CD14-positive monocyte (primary cell): ENCODE data around the gene MAPK8IP2. TPM values are rescaled to one million over a fixed set of nuclear protein-coding genes. Genes with fewer than 3 reads are reported as not detected.
A peak's percentile ranks its signal among the peaks of the same experiment; 100 is the strongest.
"Not testable (repeated sequence)": the region's sequence is repeated elsewhere in the genome, so short reads cannot be mapped to it uniquely, and the experiment has no call there.

Experiments
- DNase-seq, 3 donors: peaks; one replicate each; pipeline ENCODE4 v3.0.0-alpha.2; 2011 to 2022
- H2AFZ ChIP-seq: 2 replicates; pipeline ENCODE4 v1.6.0; 2012; ENCODE audit warnings: mild to moderate bottlenecking, low read depth, low read length, inconsistent platforms; ENCODE audit not compliant: insufficient read depth, poor library complexity, severe bottlenecking
- H3K27ac ChIP-seq, 2 donors: 1 replicate in 1 of 2; 2 replicates in 1 of 2; pipeline ENCODE4 v1.5.1; 2012 to 2013; ENCODE audit warnings: low read length in 2 of 2, control low read depth in 1 of 2, inconsistent platforms in 1 of 2, low read depth in 1 of 2, mild to moderate bottlenecking in 1 of 2
- H3K27me3 ChIP-seq, 2 donors: one replicate each; pipeline versions ENCODE4 v1.6.0 to v1.6.1; 2011 to 2013; ENCODE audit warnings: low read length in 2 of 2; ENCODE audit not compliant: control insufficient read depth in 2 of 2, insufficient read depth in 2 of 2
- H3K36me3 ChIP-seq, 2 donors: replicated peaks in 1 of 2; 1 replicate in 1 of 2; 2 replicates in 1 of 2; pipeline versions ENCODE4 v1.5.1 to v1.6.1; 2012 to 2013; ENCODE audit warnings: low read length in 2 of 2, control low read depth in 1 of 2, inconsistent platforms in 1 of 2, mild to moderate bottlenecking in 1 of 2; ENCODE audit not compliant: insufficient read depth in 2 of 2, control insufficient read depth in 1 of 2
- H3K4me1 ChIP-seq, 2 donors: 1 replicate in 1 of 2; 2 replicates in 1 of 2; pipeline versions ENCODE4 v1.5.1 to v1.6.1; 2012 to 2013; ENCODE audit warnings: low read length in 2 of 2, control low read depth in 1 of 2, inconsistent platforms in 1 of 2, mild to moderate bottlenecking in 1 of 2, moderate library complexity in 1 of 2; ENCODE audit not compliant: insufficient read depth in 2 of 2, control insufficient read depth in 1 of 2
- H3K4me2 ChIP-seq: replicated peaks from 2 replicates; pipeline ENCODE3; 2012; ENCODE audit warnings: low read length, moderate library complexity, mild to moderate bottlenecking; ENCODE audit not compliant: poor library complexity, severe bottlenecking; ENCODE audit errors: extremely low read depth
- H3K4me3 ChIP-seq, 3 experiments: fragments of 200-600 bp in 1 of 3; sonication (generic) in 1 of 3; replicated peaks in 1 of 3; 1 replicate in 2 of 3; 2 replicates in 1 of 3; pipeline ENCODE4 v1.5.1; 2011 to 2013; ENCODE audit warnings: low read length in 3 of 3, mild to moderate bottlenecking in 3 of 3, control low read depth in 2 of 3, low read depth in 2 of 3, inconsistent platforms in 1 of 3, moderate library complexity in 1 of 3
- H3K79me2 ChIP-seq: 2 replicates; pipeline ENCODE4 v1.6.0; 2012; ENCODE audit warnings: mild to moderate bottlenecking, control low read depth, inconsistent platforms, low read length, moderate library complexity; ENCODE audit not compliant: insufficient read depth
- H3K9ac ChIP-seq: 2 replicates; pipeline ENCODE4 v1.6.0; 2017; ENCODE audit warnings: low read length, mild to moderate bottlenecking; ENCODE audit not compliant: insufficient read depth, poor library complexity, severe bottlenecking
- H3K9me3 ChIP-seq, 2 donors: replicated peaks in 1 of 2; 1 replicate in 1 of 2; 2 replicates in 1 of 2; pipeline versions ENCODE4 v1.5.1 to v1.6.1; 2012 to 2013; ENCODE audit warnings: low read length in 2 of 2, control low read depth in 1 of 2; ENCODE audit not compliant: control insufficient read depth in 1 of 2, insufficient read depth in 1 of 2
- H4K20me1 ChIP-seq: 2 replicates; pipeline ENCODE4 v1.6.0; 2012; ENCODE audit warnings: mild to moderate bottlenecking, low read length, control low read depth, moderate library complexity; ENCODE audit not compliant: insufficient read depth
- H3K27ac Mint-ChIP-seq, 7 donors: one replicate each; pipeline ENCODE4 v1.8.0; 2020; ENCODE audit warnings: mild to moderate bottlenecking in 7 of 7, mixed read lengths in 7 of 7, moderate library complexity in 6 of 7, inconsistent platforms in 2 of 7
- H3K27me3 Mint-ChIP-seq, 3 donors: one replicate each; pipeline ENCODE4 v1.8.0; 2021 to 2022; ENCODE audit warnings: low read depth in 3 of 3, mild to moderate bottlenecking in 3 of 3, mixed read lengths in 3 of 3, moderate library complexity in 3 of 3, inconsistent platforms in 1 of 3
- H3K36me3 Mint-ChIP-seq, 2 donors: one replicate each; pipeline ENCODE4 v1.8.0; 2020; ENCODE audit warnings: mixed read lengths in 2 of 2, inconsistent platforms in 1 of 2, mild to moderate bottlenecking in 1 of 2
- H3K4me1 Mint-ChIP-seq: one replicate; pipeline ENCODE4 v1.8.0; 2020; ENCODE audit warnings: mild to moderate bottlenecking, mixed read lengths
- H3K4me3 Mint-ChIP-seq, 2 donors: one replicate each; pipeline ENCODE4 v1.8.0; 2020; ENCODE audit warnings: mild to moderate bottlenecking in 2 of 2, mixed read lengths in 2 of 2, moderate library complexity in 1 of 2
- H3K9me3 Mint-ChIP-seq, 7 donors: one replicate each; pipeline ENCODE4 v1.8.0; 2020 to 2022; ENCODE audit warnings: mixed read lengths in 7 of 7, mild to moderate bottlenecking in 6 of 7, moderate library complexity in 6 of 7, inconsistent platforms in 2 of 7
- CTCF ChIP-seq: fragments of 200-600 bp; IDR thresholded peaks from one replicate; pipeline ENCODE4 v1.8.0; 2022; ENCODE audit warnings: antibody characterized with exemption, mild to moderate bottlenecking
- WGBS: methylation state at CpG from one replicate; pipeline ENCODE4 v1.1.5; 2013; ENCODE audit warnings: missing lambda C conversion rate; ENCODE audit not compliant: insufficient coverage; 5-methylcytosine and 5-hydroxymethylcytosine counted together
- intact Hi-C, 2 donors: fragments of 100-400 bp; cut with micrococcal nuclease; formaldehyde crosslinking; loops; one replicate each; pipeline versions ENCODE4 v1.15.0 to v1.15.1; 2023
- polyA plus RNA-seq, 3 donors: library from polyadenylated mRNA; depleted of rRNA in 1 of 3; unstranded in 2 of 3; stranded (reverse) in 1 of 3; fragments of 300-500 nt in 2 of 3; fragments of >200 nt in 1 of 3; fragmentation: Illumina TruSeq in 2 of 3; gene quantifications; 1 replicate in 2 of 3; 2 replicates in 1 of 3; pipeline ENCODE4 v1.2.3, GENCODE V29; 2012 to 2021

Gene MAPK8IP2
- polyA plus RNA-seq, 3 donors: 0.17 TPM; not detected in 2

GRCh38 chr22:50640857-50641647 lies 40.5 kb downstream of the MAPK8IP2 start:
- peaks cover 0 to 2% (median under 1%) of the 10 kb centered on the region in 7 donors for H3K9me3 Mint-ChIP-seq
- H3K4me1 Mint-ChIP-seq: peaks cover 9% of the 10 kb centered on the region
- Histone ChIP-seq H3K27me3 (peaks cover 5 to 9% of the 10 kb centered on the region in 2 donors), H3K36me3 (no peaks in the 10 kb centered on the region), H3K9me3 (no peaks in the 10 kb centered on the region), H3K4me3 (no peak overlapping the region), H2AFZ (no peak overlapping the region), H4K20me1 (no peaks in the 10 kb centered on the region), H3K27ac (no peak overlapping the region), H3K4me2 (no peak overlapping the region), H3K9ac (no peak overlapping the region), H3K4me1 (peaks cover 10 to 13% of the 10 kb centered on the region in 2 donors), H3K79me2 (no peaks in the 10 kb centered on the region)
- intact Hi-C loops: no loop called here
- H3K4me3 Mint-ChIP-seq: no peak overlapping the region
- no peak for TF ChIP-seq CTCF
- no peak for DNase-seq
- 85% methylated on average over 8 of the region's 15 CpGs for WGBS
- H3K27ac Mint-ChIP-seq: no peak overlapping the region
- peaks cover 4 to 7% (median 7%) of the 10 kb centered on the region in 3 donors for H3K27me3 Mint-ChIP-seq
- H3K36me3 Mint-ChIP-seq: no peaks in the 10 kb centered on the region

GRCh38 chr22:50641696-50642607 lies 41.4 kb downstream of the MAPK8IP2 start:
- Mint-ChIP-seq H3K27ac (peak overlapping the region in 1 of 7 donors; percentile 8), H3K36me3 (no peaks in the 10 kb centered on the region), H3K27me3 (peaks cover 4 to 13% (median 7%) of the 10 kb centered on the region in 3 donors), H3K4me1 (peaks cover 9% of the 10 kb centered on the region), H3K4me3 (peak overlapping the region in 1 of 2 donors; percentile 60), H3K9me3 (peaks cover 2 to 9% (median 3%) of the 10 kb centered on the region in 7 donors)
- Histone ChIP-seq H3K4me3 (peak overlapping the region in 1 of 3 experiments; percentile 28), H3K79me2 (no peaks in the 10 kb centered on the region), H3K9me3 (peaks cover 0 to 2% of the 10 kb centered on the region in 2 donors), H3K9ac (no peak overlapping the region), H2AFZ (peak overlapping the region; percentile 64), H3K36me3 (no peaks in the 10 kb centered on the region), H3K4me2 (peak overlapping the region; percentile 15), H3K4me1 (peaks cover 10 to 13% of the 10 kb centered on the region in 2 donors), H4K20me1 (no peaks in the 10 kb centered on the region), H3K27ac (no peak overlapping the region), H3K27me3 (peaks cover 5 to 9% of the 10 kb centered on the region in 2 donors)
- 30% methylated on average over 11 of the region's 17 CpGs for WGBS
- intact Hi-C loops: no loop called here
- TF ChIP-seq CTCF: no peak
- DNase-seq: no peak

GRCh38 chr22:50643021-50643820 lies 42.6 kb downstream of the MAPK8IP2 start:
- not testable (repeated sequence) for H3K27me3 ChIP-seq, H3K36me3 ChIP-seq

More at GRCh38 chr22:50643021-50643820, 42.6 kb downstream of the MAPK8IP2 start:
- H3K27ac ChIP-seq, H4K20me1 ChIP-seq, H3K4me1 Mint-ChIP-seq, H3K4me3 ChIP-seq, H3K79me2 ChIP-seq, H2AFZ ChIP-seq, DNase-seq, H3K27ac Mint-ChIP-seq, H3K9ac ChIP-seq, H3K4me3 Mint-ChIP-seq, H3K36me3 Mint-ChIP-seq, intact Hi-C loops, H3K4me2 ChIP-seq, H3K9me3 ChIP-seq: not testable (repeated sequence)
- H3K4me1 ChIP-seq: peaks cover 10 to 13% of the 10 kb centered on the region in 2 donors
- H3K9me3 Mint-ChIP-seq: peaks cover 2 to 13% (median 6%) of the 10 kb centered on the region in 7 donors
- WGBS: 98% methylated on average over 13 of the region's 17 CpGs
- H3K27me3 Mint-ChIP-seq: peaks cover 4 to 14% (median 7%) of the 10 kb centered on the region in 3 donors
